ENCODE measurements around the gene TRIM40. TPM values are rescaled to one million over a fixed set of nuclear protein-coding genes. Genes with fewer than 3 reads are reported as not detected.

Gene TRIM40
- total and polyA plus RNA-seq, 2 of the 13 experiments (the other 11 are each of a cell fraction or from before 2014, with no cell fraction given) = 0.58 TPM; not detected in 1

GRCh38 chr6:30102970-30103871, 32.7 kb upstream of the TRIM40 start (continued):
- no peak for TF ChIP-seq ZNF75D (CRISPR knock-in tag; IDR thresholded peaks at IDR 0.05; ENCODE audit: borderline replicate concordance)
- TF ChIP-seq KLF6 (CRISPR knock-in tag; IDR thresholded peaks at IDR 0.05) = peak; percentile 83
- no peak for TF ChIP-seq SMARCE1 (IDR thresholded peaks at IDR 0.05; ENCODE audit: borderline replicate concordance)
- TF ChIP-seq ZNF282 (IDR thresholded peaks at IDR 0.05; ENCODE audit: partially characterized antibody) = no peak
- 0 out of 2 replicates have a peak, but pooled peaks have one; percentile 59 for TF ChIP-seq ZNF230 (CRISPR knock-in tag; IDR thresholded peaks at IDR 0.05)
- no peak for TF ChIP-seq MED8 (CRISPR knock-in tag; IDR thresholded peaks at IDR 0.05; ENCODE audit: insufficient replicate concordance)
- TF ChIP-seq IKZF5 (CRISPR knock-in tag; IDR thresholded peaks at IDR 0.05) = peak; percentile 75; the same call in 1 of the 2 replicates
- no peak for TF ChIP-seq ZNF3 (CRISPR knock-in tag; IDR thresholded peaks at IDR 0.05)
- TF ChIP-seq ZNF775 (CRISPR knock-in tag; IDR thresholded peaks at IDR 0.05; ENCODE audit: borderline replicate concordance) = no peak
- TF ChIP-seq THYN1 (CRISPR knock-in tag; IDR thresholded peaks at IDR 0.05; ENCODE audit: borderline replicate concordance, low read depth) = 0 out of 2 replicates have a peak, but pooled peaks have one; percentile 70
- TF ChIP-seq ZSCAN22 (CRISPR knock-in tag; IDR thresholded peaks at IDR 0.05) = no peak
- TF ChIP-seq GZF1 (CRISPR knock-in tag; IDR thresholded peaks at IDR 0.05) = 0 out of 2 replicates have a peak, but pooled peaks have one; percentile 64
- TF ChIP-seq, protein P1, sequence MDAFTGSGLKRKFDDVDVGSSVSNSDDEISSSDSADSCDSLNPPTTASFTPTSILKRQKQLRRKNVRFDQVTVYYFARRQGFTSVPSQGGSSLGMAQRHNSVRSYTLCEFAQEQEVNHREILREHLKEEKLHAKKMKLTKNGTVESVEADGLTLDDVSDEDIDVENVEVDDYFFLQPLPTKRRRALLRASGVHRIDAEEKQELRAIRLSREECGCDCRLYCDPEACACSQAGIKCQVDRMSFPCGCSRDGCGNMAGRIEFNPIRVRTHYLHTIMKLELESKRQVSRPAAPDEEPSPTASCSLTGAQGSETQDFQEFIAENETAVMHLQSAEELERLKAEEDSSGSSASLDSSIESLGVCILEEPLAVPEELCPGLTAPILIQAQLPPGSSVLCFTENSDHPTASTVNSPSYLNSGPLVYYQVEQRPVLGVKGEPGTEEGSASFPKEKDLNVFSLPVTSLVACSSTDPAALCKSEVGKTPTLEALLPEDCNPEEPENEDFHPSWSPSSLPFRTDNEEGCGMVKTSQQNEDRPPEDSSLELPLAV (CRISPR knock-in tag; conservative IDR thresholded peaks at IDR 0.05; ENCODE audit: low read depth) = no peak
- TF ChIP-seq, protein P2, sequence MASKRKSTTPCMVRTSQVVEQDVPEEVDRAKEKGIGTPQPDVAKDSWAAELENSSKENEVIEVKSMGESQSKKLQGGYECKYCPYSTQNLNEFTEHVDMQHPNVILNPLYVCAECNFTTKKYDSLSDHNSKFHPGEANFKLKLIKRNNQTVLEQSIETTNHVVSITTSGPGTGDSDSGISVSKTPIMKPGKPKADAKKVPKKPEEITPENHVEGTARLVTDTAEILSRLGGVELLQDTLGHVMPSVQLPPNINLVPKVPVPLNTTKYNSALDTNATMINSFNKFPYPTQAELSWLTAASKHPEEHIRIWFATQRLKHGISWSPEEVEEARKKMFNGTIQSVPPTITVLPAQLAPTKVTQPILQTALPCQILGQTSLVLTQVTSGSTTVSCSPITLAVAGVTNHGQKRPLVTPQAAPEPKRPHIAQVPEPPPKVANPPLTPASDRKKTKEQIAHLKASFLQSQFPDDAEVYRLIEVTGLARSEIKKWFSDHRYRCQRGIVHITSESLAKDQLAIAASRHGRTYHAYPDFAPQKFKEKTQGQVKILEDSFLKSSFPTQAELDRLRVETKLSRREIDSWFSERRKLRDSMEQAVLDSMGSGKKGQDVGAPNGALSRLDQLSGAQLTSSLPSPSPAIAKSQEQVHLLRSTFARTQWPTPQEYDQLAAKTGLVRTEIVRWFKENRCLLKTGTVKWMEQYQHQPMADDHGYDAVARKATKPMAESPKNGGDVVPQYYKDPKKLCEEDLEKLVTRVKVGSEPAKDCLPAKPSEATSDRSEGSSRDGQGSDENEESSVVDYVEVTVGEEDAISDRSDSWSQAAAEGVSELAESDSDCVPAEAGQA (IDR thresholded peaks at IDR 0.05; ENCODE audit: low read depth) = 0 out of 2 replicates have a peak, but pooled peaks have one; percentile 17
- TF ChIP-seq, protein P2 (CRISPR knock-in tag; IDR thresholded peaks at IDR 0.05; ENCODE audit: borderline replicate concordance) = no peak
- TF ChIP-seq ELF4 (CRISPR knock-in tag; IDR thresholded peaks at IDR 0.05; ENCODE audit: borderline replicate concordance) = no peak
- TF ChIP-seq ZNF121 (CRISPR knock-in tag; IDR thresholded peaks at IDR 0.05) = 0 out of 2 replicates have a peak, but pooled peaks have one; percentile 9
- TF ChIP-seq KLF9 (CRISPR knock-in tag; IDR thresholded peaks at IDR 0.05; ENCODE audit: low read depth) = no peak
- TF ChIP-seq NCOA5 (CRISPR knock-in tag; IDR thresholded peaks at IDR 0.05) = no peak
- TF ChIP-seq NR2F1 (CRISPR knock-in tag; IDR thresholded peaks at IDR 0.05) = no peak

All from HepG2 (cell line).